CD8-positive, alpha-beta memory T cell (primary cell): ENCODE results near the gene EFNA2. TPM values are rescaled to one million over a fixed set of nuclear protein-coding genes. Genes with fewer than 3 reads are reported as not detected.
"Not testable (repeated sequence)": the region's sequence is repeated elsewhere in the genome, so short reads cannot be mapped to it uniquely, and the experiment has no call there.

Source experiments
- CTCF ChIA-PET: fragments of 350-600 bp; sonication (Branson Sonifier 250); formaldehyde crosslinking; loops from one replicate; lab custom pipeline; 2021; ENCODE audit warnings: antibody characterized with exemption; lab: Charles Lee
- POLR2A ChIA-PET: fragments of 350-600 bp; sonication (Branson Sonifier 250); formaldehyde crosslinking; loops from one replicate; lab custom pipeline; 2021; ENCODE audit warnings: antibody characterized with exemption; lab: Charles Lee
- DNase-seq, 5 donors: peaks; one replicate each; pipeline versions ENCODE4 v3.0.0 to v3.0.0-alpha.2; 2020 to 2022; ENCODE audit warnings: mixed read lengths in 1 of 5
- H3K27ac ChIP-seq: one replicate; pipeline ENCODE4 v1.7.0; 2013; ENCODE audit warnings: low read depth, mild to moderate bottlenecking, low read length, moderate library complexity
- H3K27me3 ChIP-seq: 2 replicates; pipeline ENCODE4 v1.7.0; 2013; ENCODE audit warnings: low read length, mild to moderate bottlenecking; ENCODE audit not compliant: insufficient read depth, poor library complexity, severe bottlenecking
- H3K36me3 ChIP-seq: 2 replicates; pipeline ENCODE4 v1.7.0; 2013; ENCODE audit warnings: mild to moderate bottlenecking, low read length, moderate library complexity; ENCODE audit not compliant: insufficient read depth
- H3K4me1 ChIP-seq: 2 replicates; pipeline ENCODE4 v1.7.0; 2013; ENCODE audit warnings: mild to moderate bottlenecking, low read length, moderate library complexity; ENCODE audit not compliant: insufficient read depth
- H3K4me3 ChIP-seq: 2 replicates; pipeline ENCODE4 v1.7.0; 2013; ENCODE audit warnings: mild to moderate bottlenecking, low read length
- H3K9me3 ChIP-seq: 2 replicates; pipeline ENCODE4 v1.7.0; 2013; ENCODE audit warnings: mild to moderate bottlenecking, low read length
- H3K27ac Mint-ChIP-seq, 8 donors: one replicate each; pipeline ENCODE4 v1.8.0; 2020 to 2021; ENCODE audit warnings: mixed read lengths in 8 of 8, mild to moderate bottlenecking in 6 of 8, inconsistent platforms in 3 of 8, moderate library complexity in 3 of 8
- H3K27me3 Mint-ChIP-seq, 2 donors: one replicate each; pipeline ENCODE4 v1.8.0; 2020 to 2021; ENCODE audit warnings: mixed read lengths in 2 of 2, mild to moderate bottlenecking in 1 of 2, moderate library complexity in 1 of 2
- H3K36me3 Mint-ChIP-seq, 3 donors: one replicate each; pipeline ENCODE4 v1.8.0; 2020 to 2021; ENCODE audit warnings: mixed read lengths in 3 of 3, inconsistent platforms in 1 of 3, mild to moderate bottlenecking in 1 of 3
- H3K4me1 Mint-ChIP-seq, 3 donors: one replicate each; pipeline ENCODE4 v1.8.0; 2020 to 2021; ENCODE audit warnings: mixed read lengths in 3 of 3, inconsistent platforms in 1 of 3, mild to moderate bottlenecking in 1 of 3
- H3K4me3 Mint-ChIP-seq, 7 donors: one replicate each; pipeline ENCODE4 v1.8.0; 2020 to 2021; ENCODE audit warnings: mixed read lengths in 7 of 7, mild to moderate bottlenecking in 6 of 7, moderate library complexity in 4 of 7, inconsistent platforms in 2 of 7
- H3K9me3 Mint-ChIP-seq, 5 donors: one replicate each; pipeline ENCODE4 v1.8.0; 2020 to 2022; ENCODE audit warnings: mixed read lengths in 5 of 5, mild to moderate bottlenecking in 3 of 5, moderate library complexity in 2 of 5, inconsistent platforms in 1 of 5
- polyA plus RNA-seq: library from polyadenylated mRNA; unstranded; fragments of 300-500 nt; fragmentation: Illumina TruSeq; gene quantifications from one replicate; pipeline ENCODE4 v1.2.3, GENCODE V29; 2021
- total RNA-seq, 2 experiments: library from RNA; stranded (reverse); gene quantifications; one replicate each; pipeline ENCODE4 v1.2.3, GENCODE V29; 2021

The EFNA2 gene
- total and polyA plus RNA-seq, 3 experiments from 2014 or later, result not detected

DNA sequence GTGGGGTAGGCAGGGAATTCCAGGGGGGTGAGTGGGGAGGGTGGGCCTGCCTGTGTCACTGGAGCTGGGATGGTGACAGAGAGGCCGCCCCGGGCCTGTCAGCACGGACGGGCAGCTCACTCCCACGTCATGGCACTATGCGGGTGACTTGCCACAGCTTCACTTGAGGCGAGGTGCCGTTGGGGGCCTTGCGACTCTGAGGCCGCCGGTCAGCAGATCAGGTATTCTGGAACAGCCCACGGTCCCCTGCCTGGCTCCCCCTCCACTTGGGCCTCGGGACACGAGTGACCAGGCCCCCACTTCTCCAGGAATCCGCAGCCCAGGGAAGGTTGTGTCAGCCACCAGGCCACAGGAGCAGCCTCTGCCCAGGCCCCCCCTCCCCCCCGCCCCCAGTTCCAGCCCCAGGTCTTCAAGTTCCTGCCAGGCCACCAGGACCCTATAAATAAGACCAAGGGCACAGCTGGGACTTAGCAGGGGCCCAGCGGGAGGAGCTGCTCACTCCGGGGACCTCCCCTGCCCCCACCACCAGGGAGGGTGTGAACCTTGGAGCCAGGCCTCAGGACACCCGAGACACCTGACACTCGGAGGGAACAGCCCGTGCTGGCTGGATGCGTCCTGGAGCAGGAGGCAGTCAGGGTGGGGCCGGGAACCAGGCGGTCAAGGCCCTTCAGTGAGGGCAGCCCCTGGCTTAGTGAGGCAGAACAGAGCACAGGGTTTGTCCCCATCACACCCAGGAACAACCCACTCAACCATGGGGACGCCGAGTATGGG lies 40.0 kb upstream of the EFNA2 start:
- H3K9me3 Mint-ChIP-seq, result no peaks in the 10 kb centered on the region
- H3K27me3 ChIP-seq, result no peaks in the 10 kb centered on the region
- peaks cover 0 to 8% (median 0%) of the 10 kb centered on the region in 3 donors for H3K36me3 Mint-ChIP-seq
- H3K4me1 ChIP-seq, result peaks cover 46% of the 10 kb centered on the region
- no peaks in the 10 kb centered on the region for H3K9me3 ChIP-seq
- CTCF ChIA-PET, result interaction anchor here (1.2 to 7.5 kb wide), 5 partner anchors 13 to 219 kb away, joined by 3 to 484 read pairs (median 15); partner anchors contain the start of gene CIRBP
- H3K27me3 Mint-ChIP-seq, result peaks cover 0 to 2% of the 10 kb centered on the region in 2 donors
- H3K27ac ChIP-seq, result no peak overlapping the region
- peak overlapping the region in 1 of 7 donors; percentile 73 for H3K4me3 Mint-ChIP-seq
- POLR2A ChIA-PET, result interaction anchor here (0.5 to 4.4 kb wide), 7 partner anchors 18 to 262 kb away, joined by 3 to 280 read pairs (median 5); partner anchors contain the start of genes CIRBP, FAM174C and WDR18
- H3K36me3 ChIP-seq, result no peaks in the 10 kb centered on the region
- DNase-seq, result peak in 1 of 5 donors; percentile 57
- H3K27ac Mint-ChIP-seq, result peak overlapping the region in 4 of 8 donors; percentile 19 to 87 (median 24)
- peaks cover 11 to 35% (median 13%) of the 10 kb centered on the region in 3 donors for H3K4me1 Mint-ChIP-seq
- no peak overlapping the region for H3K4me3 ChIP-seq

DNA sequence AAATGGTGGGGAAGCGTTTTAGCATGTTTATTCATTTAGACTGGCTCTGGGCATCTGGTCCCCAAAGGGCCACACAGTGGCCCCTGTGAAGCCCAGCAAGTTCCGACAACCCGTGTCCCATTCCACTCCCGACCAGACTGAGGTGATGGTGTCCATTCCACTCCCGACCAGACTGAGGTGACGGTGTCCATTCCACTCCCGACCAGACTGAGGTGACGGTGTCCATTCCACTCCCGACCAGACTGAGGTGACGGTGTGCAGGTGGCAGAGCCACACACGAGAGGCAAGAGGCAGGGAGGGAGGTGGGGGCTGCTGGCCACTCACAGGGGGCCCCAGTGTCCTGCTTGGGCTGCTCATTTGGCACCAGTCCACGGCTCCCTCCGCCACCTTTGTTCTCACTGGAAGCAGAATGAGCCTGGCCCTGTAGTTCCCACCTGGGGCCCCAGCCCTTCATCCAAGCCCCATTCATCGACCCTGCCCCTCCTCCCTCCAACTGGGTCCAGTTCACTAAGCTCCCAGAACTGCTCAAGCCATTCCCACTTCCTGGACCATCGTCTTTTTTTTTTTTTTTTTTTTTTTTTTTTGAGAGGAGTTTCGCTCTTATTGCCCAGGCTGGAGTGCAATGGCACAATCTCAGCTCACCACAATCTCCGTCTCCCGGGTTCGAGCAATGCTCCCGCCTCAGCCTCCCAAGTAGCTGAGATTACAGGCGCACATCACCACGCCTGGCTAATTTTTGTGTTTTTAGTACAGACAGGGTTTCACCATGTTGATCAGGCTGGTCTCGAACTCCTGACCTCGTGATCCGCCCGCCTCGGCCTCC lies 39.2 kb upstream of the EFNA2 start:
- H3K27ac Mint-ChIP-seq, result peak overlapping the region in 5 of 8 donors; percentile 19 to 87 (median 61)

DNA sequence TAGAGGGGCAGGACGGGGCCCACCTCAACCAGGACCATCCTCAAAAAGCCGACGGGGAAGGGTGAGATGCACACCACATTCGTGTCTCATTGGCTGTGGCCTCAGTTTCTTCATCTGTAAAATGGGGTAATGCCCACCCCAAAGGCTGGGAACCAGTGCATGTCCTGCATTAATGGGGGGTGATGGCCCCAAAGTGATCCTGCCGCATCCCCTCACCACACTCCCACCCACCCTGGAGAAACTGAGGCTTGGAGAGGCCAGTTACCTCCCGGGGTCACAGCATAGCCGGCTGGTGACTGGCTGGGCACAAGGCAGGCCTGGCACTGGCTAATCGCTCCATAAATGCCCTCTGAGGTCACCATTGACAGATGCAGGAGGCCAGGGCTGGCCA lies 37.9 kb upstream of the EFNA2 start:
- Mint-ChIP-seq H3K27me3 (peaks cover 0 to 6% of the 10 kb centered on the region in 2 donors), H3K27ac (peak overlapping the region in 7 of 8 donors; percentile 29 to 87 (median 54)), H3K4me1 (peaks cover 4 to 21% (median 6%) of the 10 kb centered on the region in 3 donors), H3K9me3 (no peaks in the 10 kb centered on the region), H3K4me3 (peak overlapping the region in 6 of 7 donors; percentile 46 to 91 (median 54)), H3K36me3 (peaks cover 0 to 16% (median 0%) of the 10 kb centered on the region in 3 donors)
- peaks cover 32% of the 10 kb centered on the region for H3K4me1 ChIP-seq
- H3K27ac ChIP-seq, result peak overlapping the region; percentile 84
- H3K36me3 ChIP-seq, result no peaks in the 10 kb centered on the region
- H3K4me3 ChIP-seq, result no peak overlapping the region
- no peaks in the 10 kb centered on the region for H3K9me3 ChIP-seq
- POLR2A ChIA-PET, result interaction anchor here (0.6 kb wide), 1 partner anchor 19 kb away, joined by 3 read pairs; no protein-coding TSS in a partner anchor
- CTCF ChIA-PET, result interaction anchor here (7.5 kb wide), 1 partner anchor 17 kb away, joined by 484 read pairs; the partner anchor contains the start of gene CIRBP
- H3K27me3 ChIP-seq, result no peaks in the 10 kb centered on the region
- no peak for DNase-seq

More for the DNA sequence above, 39.2 kb upstream of the EFNA2 start:
- peaks cover 0 to 11% (median 0%) of the 10 kb centered on the region in 3 donors for H3K36me3 Mint-ChIP-seq
- ChIA-PET POLR2A (interaction anchor here (0.6 to 4.4 kb wide), 5 partner anchors 12 to 548 kb away, joined by 4 to 280 read pairs (median 6); partner anchors contain the start of genes CIRBP and FAM174C), CTCF (interaction anchor here (1.1 to 7.5 kb wide), 2 partner anchors 13 to 19 kb away, joined by 5 to 484 read pairs; partner anchors contain the start of gene CIRBP)
- peak in 1 of 5 donors; percentile 57 for DNase-seq
- not testable (repeated sequence) for H3K27ac ChIP-seq, H3K9me3 ChIP-seq, H3K4me3 ChIP-seq, H3K9me3 Mint-ChIP-seq, H3K27me3 ChIP-seq, H3K36me3 ChIP-seq, H3K27me3 Mint-ChIP-seq
- peaks cover 38% of the 10 kb centered on the region for H3K4me1 ChIP-seq
- peak overlapping the region in 3 of 7 donors; percentile 26 to 78 (median 73) for H3K4me3 Mint-ChIP-seq
- peaks cover 7 to 29% (median 8%) of the 10 kb centered on the region in 3 donors for H3K4me1 Mint-ChIP-seq

DNA sequence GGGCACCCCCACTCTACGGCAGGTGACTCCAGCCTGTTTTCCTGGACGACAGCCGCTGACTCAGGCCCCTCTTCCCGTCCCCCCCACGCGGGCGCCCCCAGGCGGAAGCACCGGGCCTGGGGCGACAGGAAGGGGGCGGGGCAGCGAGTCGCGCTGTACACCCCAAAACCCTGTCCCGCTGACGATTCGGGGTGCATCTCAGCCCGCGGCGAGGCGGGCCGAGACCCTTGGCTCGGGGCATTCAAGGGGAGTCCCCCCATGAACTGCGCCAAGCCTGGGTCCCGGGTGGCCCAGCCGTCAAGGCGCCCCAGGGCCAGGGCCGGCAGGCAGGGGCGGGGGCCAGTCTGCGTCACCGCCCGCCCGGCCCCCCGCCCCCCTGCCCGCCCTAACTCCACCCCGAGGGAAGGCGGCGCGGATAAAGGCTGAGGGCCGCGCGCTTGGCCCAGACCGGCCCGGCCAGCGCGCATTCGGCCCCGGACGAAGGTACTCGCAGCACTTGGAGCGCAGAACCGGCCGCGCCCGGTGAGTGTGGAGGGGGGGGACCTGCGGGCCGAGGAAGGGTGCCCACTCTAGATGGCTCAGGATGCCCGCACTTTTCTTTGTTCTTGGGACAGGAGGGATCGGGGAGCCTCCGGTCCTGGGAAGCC lies 37.4 kb upstream of the EFNA2 start, which contains the start of gene MIDN:
Gene MIDN (plus strand): TSS at position 445 of the 647 bp plus-strand sequence. CDS start 1,714 bp downstream, outside the sequence.
- DNase-seq, result peak; percentile 66 to 86 (median 77)
- H3K4me3 ChIP-seq, result peak within 1 kb of the TSS; percentile 65
- H3K4me1 Mint-ChIP-seq, result peaks cover 4 to 17% (median 6%) of the 10 kb centered on the region in 3 donors
- H3K27me3 Mint-ChIP-seq, result peaks cover 0 to 6% of the 10 kb centered on the region in 2 donors
- no peaks in the 10 kb centered on the region for H3K9me3 Mint-ChIP-seq
- CTCF ChIA-PET, result interaction anchor here (1.0 kb wide), 2 partner anchors 18 to 21 kb away, joined by 4 to 8 read pairs; partner anchors contain the start of gene CIRBP
- POLR2A ChIA-PET, result interaction anchor here (0.6 to 2.2 kb wide), 5 partner anchors 13 to 170 kb away, joined by 3 to 22 read pairs (median 3); partner anchors contain the start of gene CIRBP
- H3K36me3 ChIP-seq, result no peaks in the 10 kb centered on the region
- H3K4me1 ChIP-seq, result peaks cover 32% of the 10 kb centered on the region
- H3K27ac ChIP-seq, result peak within 1 kb of the TSS; percentile 84
- peak within 1 kb of the TSS; percentile 54 to 100 (median 79) for H3K27ac Mint-ChIP-seq
- H3K27me3 ChIP-seq, result no peaks in the 10 kb centered on the region
- peaks cover 0 to 17% (median 0%) of the 10 kb centered on the region in 3 donors for H3K36me3 Mint-ChIP-seq
- peak within 1 kb of the TSS; percentile 72 to 100 (median 73) for H3K4me3 Mint-ChIP-seq
- H3K9me3 ChIP-seq, result no peaks in the 10 kb centered on the region

DNA sequence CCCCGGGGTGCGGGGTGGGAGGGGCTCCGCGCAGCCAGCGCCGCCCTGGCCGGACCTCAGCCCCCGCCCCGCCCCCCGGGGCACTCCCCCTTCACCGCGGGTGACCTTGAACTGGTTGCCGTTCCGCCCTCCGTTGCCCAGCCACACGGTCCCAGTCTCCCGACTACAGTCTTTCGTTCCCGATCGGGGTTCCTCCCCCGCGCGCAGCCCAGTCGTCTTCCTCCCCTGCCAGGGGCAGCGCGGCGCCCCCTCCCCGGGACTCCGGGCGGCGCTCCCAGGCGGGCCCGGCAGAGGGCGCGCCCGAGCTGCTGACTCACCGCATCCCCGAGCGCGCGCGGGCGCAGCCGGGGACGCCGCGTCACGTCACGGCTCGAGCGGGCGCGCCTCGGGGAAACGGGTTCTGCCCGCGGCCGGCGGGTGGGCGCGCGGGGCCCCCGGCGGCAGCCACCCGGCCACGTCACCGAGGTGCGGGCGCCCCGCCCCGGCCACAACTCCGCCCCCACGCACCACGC lies 36.8 kb upstream of the EFNA2 start:
- H3K4me1 ChIP-seq, result peaks cover 32% of the 10 kb centered on the region
- H3K27me3 ChIP-seq, result no peaks in the 10 kb centered on the region
- DNase-seq, result peak; percentile 81 to 91 (median 88)
- peaks cover 0 to 20% (median 0%) of the 10 kb centered on the region in 3 donors for H3K36me3 Mint-ChIP-seq
- H3K27ac Mint-ChIP-seq, result peak overlapping the region in 6 of 8 donors; percentile 75 to 96 (median 83)
- H3K36me3 ChIP-seq, result peaks cover under 1% of the 10 kb centered on the region
- H3K4me3 Mint-ChIP-seq, result peak overlapping the region; percentile 66 to 91 (median 73)
- H3K9me3 Mint-ChIP-seq, result no peaks in the 10 kb centered on the region
- H3K9me3 ChIP-seq, result no peaks in the 10 kb centered on the region
- peaks cover 0 to 8% of the 10 kb centered on the region in 2 donors for H3K27me3 Mint-ChIP-seq
- peak overlapping the region; percentile 65 for H3K4me3 ChIP-seq
- peaks cover 4 to 19% (median 8%) of the 10 kb centered on the region in 3 donors for H3K4me1 Mint-ChIP-seq
- POLR2A ChIA-PET, result interaction anchor here (1.0 to 2.2 kb wide), 3 partner anchors 12 to 20 kb away, joined by 3 to 22 read pairs (median 7); partner anchors contain the start of gene CIRBP
- H3K27ac ChIP-seq, result peak overlapping the region; percentile 84
- CTCF ChIA-PET, result interaction anchor here (1.0 kb wide), 2 partner anchors 18 to 20 kb away, joined by 4 to 8 read pairs; partner anchors contain the start of gene CIRBP

DNA sequence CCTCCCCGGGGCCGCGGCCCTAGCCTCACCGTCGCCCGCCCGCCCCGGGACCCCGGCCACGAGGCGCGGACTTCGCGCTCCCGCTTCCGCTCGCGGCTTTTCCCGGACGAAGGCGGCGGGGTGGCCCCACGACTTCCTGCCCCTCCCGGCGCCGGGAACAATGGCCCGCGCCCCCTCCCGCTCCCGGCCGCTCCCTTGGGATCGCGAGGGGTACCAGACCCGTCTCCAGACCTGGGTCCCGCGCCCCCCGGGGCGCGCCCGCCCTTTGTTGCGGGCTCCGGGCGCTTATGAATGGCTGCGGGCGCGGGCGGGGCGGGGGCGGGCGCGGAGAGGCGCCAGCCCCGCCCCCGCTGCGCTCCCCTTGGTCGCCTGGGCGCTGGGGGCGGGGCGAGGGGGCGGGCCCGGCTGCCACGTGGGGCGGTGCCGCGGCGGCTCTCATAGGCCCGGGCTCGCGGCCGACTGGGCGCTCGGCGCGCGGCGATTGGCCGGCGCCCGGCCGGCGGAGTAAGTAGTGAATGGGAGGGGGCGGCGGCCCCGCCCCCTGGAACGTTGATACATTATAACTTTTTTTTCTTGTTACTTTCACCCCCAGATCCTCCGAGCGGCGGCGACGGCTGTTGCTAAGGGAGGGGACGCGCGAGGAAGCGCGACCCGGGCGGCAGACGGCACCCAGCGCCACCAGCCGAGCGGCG lies 36.2 kb upstream of the EFNA2 start:
- no peaks in the 10 kb centered on the region for H3K9me3 Mint-ChIP-seq
- peaks cover 0 to 21% (median 0%) of the 10 kb centered on the region in 3 donors for H3K36me3 Mint-ChIP-seq
- no peaks in the 10 kb centered on the region for H3K9me3 ChIP-seq
- H3K27me3 Mint-ChIP-seq, result peaks cover 0 to 8% of the 10 kb centered on the region in 2 donors
- DNase-seq, result peak; percentile 88 to 96 (median 94)
- H3K4me1 Mint-ChIP-seq, result peaks cover 4 to 20% (median 9%) of the 10 kb centered on the region in 3 donors
- H3K27ac Mint-ChIP-seq, result peak overlapping the region; percentile 80 to 100 (median 90)
- peak overlapping the region; percentile 81 to 100 (median 90) for H3K4me3 Mint-ChIP-seq
- POLR2A ChIA-PET, result interaction anchor here (1.0 to 2.2 kb wide), 4 partner anchors 11 to 20 kb away, joined by 3 to 22 read pairs (median 6); partner anchors contain the start of gene CIRBP
- H3K27ac ChIP-seq, result peak overlapping the region; percentile 92
- peak overlapping the region; percentile 62 for H3K4me3 ChIP-seq
- peaks cover 6% of the 10 kb centered on the region for H3K36me3 ChIP-seq
- peaks cover 32% of the 10 kb centered on the region for H3K4me1 ChIP-seq
- CTCF ChIA-PET, result interaction anchor here (1.0 kb wide), 3 partner anchors 17 to 20 kb away, joined by 4 to 8 read pairs (median 6); partner anchors contain the start of gene CIRBP
- H3K27me3 ChIP-seq, result no peaks in the 10 kb centered on the region
